Stimulated activated CD8-positive, alpha-beta memory T cell treated with anti-CD3 and anti-CD28 coated beads, Interleukin-2, amount 100 ng/mL, for 1 hour (primary cell): ENCODE data around the gene SENP6.
"Not testable (repeated sequence)": the region's sequence is repeated elsewhere in the genome, so short reads cannot be mapped to it uniquely, and the experiment has no call there.

ENCODE experiments used
- DNase-seq, 2 donors: peaks; one replicate each; pipeline ENCODE4 v3.0.0-alpha.2; 2020; ENCODE audit warnings: low read depth in 2 of 2

Gene SENP6

DNA sequence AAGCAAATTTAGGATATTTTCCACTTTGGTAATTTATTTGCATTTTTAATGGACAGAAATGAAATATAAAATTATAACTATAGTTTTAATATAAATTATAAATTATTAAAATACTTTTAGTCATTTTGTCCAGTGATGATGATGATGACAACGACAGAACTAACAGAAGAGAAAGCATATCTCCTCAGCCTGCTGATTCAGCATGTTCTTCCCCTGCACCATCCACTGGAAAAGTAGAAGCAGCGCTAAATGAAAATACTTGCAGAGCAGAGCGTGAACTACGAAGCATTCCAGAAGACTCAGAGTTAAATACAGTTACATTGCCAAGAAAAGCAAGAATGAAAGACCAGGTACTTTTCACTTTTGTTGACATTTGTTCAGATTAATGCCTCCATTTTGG lies 64.9 kb downstream of the SENP6 start:
- DNase-seq, result no peak

DNA sequence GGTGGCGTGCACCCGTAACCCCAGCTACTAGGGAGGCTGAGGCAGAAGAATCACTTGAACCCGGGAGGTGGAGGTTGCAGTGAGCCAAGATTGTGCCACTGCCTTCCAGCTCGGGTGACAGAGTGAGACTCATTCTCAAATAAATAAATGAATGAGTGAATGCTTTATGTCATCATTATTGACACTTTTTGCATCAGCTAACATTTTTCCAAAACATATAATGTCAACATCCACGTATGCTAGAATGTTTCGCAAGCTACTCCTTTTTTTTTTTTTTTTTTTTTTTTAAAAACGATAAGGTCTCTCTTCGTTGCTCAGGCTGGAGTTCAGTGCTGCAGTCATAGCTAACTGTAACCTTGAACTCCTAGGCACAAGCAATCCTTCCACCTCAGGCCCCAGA lies 72.2 kb downstream of the SENP6 start:
- no peak for DNase-seq

DNA sequence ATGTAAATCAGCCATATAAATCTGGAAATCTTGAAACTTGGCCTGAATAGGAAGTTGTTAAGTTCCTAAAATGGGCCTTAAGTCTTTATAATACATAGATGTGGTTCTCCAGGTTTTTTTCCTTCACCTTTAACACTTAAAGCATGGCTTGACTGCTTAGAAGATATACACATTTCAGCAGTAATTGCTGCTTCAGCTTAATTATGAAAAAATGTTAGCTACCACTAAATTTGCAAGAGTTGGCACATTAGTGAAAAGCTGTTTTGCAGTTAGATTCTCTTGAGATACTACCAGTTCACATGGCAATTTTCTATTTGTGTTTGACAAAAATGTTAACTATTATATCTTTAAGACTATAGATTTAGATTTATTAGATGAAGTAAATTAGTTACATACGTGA lies 74.7 kb downstream of the SENP6 start:
- DNase-seq, result no peak

DNA sequence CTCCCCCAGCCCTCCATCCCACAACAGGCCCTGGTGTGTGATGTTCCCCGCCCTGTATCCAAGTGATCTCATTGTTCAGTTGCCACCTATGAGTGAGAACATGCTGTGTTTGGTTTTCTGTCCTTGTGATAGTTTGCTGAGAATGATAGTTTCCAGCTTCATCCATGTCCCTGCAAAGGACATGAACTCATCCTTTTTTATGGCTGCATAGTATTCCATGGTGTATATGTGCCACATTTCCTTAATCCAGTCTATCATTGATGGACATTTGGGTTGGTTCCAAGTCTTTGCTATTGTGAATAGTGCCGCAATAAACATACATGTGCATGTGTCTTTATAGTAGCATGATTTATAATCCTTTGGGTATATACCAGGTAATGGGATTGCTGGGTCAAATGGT lies 80.9 kb downstream of the SENP6 start:
- not testable (repeated sequence) for DNase-seq

GRCh38 chr6:75683005-75683404 lies 81.3 kb downstream of the SENP6 start:
- not testable (repeated sequence) for DNase-seq

DNA sequence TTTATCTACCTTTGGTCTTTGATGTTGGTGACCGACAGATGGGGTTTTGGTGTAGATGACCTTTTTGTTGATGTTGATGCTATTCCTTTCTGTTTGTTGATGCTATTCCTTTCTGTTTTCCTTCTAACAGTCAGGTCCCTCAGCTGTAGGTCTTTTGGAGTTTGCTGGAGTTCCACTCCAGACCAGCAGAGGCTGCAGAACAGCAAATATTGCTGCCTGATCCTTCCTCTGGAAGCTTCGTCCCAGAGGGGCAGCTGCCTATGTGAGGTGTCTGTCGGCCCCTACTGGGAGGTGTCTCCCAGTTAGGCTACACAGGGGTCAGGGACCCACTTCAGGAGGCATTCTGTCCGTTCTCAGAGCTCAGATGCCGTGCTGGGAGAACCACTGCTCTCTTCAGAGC lies 85.9 kb downstream of the SENP6 start:
- DNase-seq, result not testable (repeated sequence)

GRCh38 chr6:75687937-75688336 lies 86.3 kb downstream of the SENP6 start:
- not testable (repeated sequence) for DNase-seq

DNA sequence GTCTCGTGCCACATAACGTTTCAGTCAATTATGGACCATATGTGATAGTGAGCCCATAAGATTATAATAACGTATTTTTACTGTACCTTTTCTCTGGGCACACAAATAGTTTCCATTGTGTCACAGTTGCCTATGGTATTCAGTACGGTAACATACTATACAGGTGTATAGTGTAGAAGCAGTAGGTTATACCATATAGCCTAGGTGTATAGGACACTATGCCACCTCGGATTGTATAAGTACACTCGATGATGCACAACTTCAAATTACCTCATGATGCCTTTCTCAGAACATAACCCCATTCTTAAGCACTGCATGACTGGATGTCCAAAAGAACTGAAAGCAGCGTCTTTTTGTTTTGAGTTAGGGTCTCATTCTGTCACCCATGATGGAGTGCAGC lies 87.9 kb downstream of the SENP6 start:
- no peak for DNase-seq

GRCh38 chr6:75691012-75691411 lies 89.3 kb downstream of the SENP6 start:
- no peak for DNase-seq

DNA sequence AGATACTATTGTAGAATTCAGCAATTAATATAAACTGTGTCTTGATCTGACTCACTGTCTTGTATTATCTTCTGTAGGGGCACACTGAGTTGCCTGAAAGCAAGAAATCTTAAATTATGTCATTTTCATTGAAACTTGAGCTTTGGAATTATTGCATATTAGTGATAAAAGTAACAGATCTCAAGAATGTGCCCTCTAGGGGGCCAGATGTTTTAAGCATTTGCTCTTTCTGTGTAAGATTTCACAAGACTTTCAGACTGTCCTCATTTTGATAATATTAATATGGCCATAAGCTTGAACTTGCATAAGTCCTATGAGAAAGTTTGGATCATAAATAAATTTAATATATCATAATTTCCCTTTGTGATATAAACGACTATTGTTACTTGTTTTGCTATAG lies 91.9 kb downstream of the SENP6 start:
- DNase-seq, result no peak

DNA sequence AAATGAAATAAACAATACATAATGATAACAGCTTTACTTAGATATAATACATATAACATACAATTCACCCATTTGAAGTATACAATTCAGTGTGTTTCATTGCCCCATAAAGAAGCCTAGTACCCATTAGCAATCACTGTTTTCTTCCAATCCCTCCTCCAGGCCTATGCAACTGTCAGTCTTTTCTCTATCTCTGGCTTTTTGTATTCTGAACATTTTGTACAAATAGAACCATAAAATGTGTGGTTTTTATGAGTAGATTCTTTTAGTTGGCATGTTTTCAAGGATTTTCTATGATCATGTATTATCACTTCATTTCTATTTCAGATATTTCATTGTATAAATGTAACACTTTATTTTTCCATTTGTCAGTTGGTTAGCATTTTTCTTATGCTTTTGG lies 92.7 kb downstream of the SENP6 start:
- DNase-seq, result no peak

DNA sequence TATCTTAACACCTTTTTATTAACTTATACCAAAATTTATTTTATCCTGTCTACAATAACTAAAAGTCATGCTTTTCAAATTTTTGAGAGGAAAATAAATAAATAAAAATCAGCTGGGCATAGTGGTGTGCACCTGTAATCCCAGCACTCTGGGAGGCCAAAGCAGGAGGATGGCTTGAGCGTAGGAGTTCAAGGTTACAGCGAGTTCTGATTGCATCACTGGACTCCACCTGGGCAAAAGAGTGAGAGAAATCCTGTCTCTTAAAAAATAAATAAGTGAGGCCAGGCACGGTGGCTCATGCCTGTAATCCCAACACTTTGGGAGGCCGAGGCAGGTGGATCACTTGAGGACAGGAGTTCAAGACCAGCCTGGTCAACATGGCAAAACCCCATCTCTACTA lies 106.7 kb downstream of the SENP6 start:
- DNase-seq, result not testable (repeated sequence)

DNA sequence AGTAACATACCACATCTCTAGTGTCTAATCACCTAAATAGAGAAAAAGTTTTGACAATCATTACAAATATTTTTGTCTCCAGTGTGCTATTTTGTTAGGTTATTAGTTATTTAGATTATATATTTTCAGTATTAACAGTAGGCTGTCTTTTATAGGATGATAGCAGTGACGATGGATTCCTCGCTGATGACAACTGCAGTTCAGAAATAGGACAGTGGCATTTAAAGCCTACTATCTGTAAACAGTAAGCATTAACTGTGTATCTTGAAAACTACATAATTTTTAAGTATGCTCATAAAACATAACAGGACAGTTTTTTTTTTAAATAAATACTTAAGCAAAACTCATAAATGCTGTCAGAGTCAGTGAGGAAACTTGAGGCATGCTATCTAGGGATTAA lies 109.5 kb downstream of the SENP6 start:
- no peak for DNase-seq

DNA sequence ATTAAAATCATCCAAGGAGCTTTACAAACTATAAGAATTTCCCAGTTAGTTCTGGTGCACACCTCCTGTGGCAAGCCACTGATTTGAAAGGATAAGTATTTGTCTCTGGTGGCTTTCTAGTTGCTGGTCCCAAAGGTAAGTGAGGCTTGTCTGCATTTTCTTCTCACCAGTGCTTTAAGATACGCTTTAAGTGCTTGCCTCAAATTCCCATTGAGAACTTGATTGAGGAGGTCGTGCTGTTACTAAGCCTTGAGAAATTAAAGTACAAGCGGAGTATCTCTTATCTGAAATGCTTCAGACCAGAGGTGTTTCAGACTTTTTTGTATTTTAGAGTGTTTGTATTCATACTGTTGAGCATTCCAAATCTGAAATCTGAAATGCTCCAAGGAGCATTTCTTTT lies 117.5 kb downstream of the SENP6 start:
- DNase-seq, result no peak

DNA sequence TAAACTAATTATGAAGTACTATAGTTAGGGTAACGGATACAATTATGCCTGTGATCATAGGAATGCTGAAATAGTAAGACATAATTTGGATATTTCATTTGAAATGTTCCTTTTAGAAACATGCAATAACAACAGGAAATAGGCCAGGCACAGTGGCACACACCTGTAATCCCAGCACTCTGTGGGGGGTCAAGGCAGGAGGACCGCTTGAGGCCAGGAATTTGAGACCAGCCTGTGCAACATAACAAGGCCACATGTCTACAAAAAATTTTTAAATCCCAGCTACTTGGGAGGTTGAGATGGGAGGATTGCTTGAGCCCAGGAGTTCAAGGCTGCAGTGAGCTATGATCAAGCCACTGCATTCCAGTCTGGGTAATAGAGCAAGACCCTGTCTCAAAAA lies 121.7 kb downstream of the SENP6 start:
- no peak for DNase-seq

- no peak for DNase-seq
These were observed 125.5 kb downstream of the SENP6 start for GRCh38 chr6:75727206-75727605.

DNA sequence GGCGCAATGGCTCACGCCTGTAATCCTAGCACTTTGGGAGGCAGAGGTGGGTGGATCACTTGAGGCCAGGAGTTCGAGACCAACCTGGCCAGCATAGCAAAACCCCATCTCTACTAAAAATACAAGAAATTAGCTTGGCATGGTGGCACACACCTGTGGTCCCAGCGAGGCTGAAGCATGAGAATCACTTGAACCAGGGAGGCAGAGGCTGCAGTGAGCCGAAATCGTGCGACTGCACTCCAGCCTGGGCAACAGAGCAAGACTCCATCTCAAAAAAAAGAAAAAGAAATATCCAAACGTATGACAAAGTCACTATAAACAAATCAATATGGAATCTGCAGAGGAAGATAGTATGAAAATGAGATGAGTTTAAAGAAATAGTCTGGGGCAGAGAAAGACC lies 129.3 kb downstream of the SENP6 start:
- DNase-seq, result not testable (repeated sequence)

DNA sequence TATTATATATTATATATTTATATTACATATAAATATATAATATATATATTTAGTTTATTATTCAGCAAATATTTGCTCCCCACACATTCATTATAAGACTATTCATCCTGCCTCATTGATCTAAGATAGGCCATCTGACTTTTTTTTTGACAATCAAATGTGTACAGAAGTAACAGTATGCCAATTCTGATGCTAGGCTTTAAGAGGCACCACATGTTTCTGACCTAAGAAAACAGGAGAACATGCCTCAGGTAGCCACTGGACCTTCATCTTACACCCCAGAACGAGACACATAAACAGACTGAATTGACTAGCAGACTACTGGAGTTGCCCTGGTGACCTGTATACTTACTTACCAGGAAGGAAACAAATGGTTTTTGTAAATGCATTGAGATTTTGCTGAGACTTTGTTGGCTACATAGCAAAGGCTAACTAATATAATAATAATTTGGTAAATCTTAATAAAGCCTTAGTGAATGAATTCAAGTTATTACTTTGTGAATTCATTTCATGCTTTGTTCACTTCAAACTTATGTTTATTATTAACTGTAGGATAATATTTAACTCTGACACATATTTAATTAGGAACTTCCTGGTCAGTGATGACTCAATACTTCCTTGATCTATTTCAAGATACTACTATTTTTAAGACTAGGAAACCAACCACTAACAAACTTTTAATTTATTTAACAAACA lies 134.0 kb downstream of the SENP6 start:
- DNase-seq, result no peak

DNA sequence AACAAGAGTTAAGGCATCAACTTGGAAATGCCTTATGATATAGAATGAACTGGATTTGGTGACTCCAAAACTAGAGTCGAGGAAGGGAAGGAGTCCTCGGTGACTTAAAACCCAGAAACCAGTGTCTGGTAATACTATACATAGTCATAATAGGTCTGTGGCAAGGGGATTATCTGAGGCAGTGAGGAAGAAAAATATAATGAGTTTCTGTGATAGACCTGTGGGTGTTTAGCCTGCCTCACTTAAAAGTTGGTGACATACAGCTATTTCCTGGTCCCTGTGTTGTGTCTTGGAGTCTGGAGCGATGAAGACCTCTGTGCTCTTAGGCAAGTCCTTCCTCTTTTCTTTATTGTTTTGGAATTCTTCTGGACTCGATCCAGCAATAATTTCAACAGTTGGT lies 142.3 kb downstream of the SENP6 start:
- DNase-seq, result no peak

- no peak for DNase-seq
These were observed 143.7 kb downstream of the SENP6 start for GRCh38 chr6:75745404-75745803.

DNA sequence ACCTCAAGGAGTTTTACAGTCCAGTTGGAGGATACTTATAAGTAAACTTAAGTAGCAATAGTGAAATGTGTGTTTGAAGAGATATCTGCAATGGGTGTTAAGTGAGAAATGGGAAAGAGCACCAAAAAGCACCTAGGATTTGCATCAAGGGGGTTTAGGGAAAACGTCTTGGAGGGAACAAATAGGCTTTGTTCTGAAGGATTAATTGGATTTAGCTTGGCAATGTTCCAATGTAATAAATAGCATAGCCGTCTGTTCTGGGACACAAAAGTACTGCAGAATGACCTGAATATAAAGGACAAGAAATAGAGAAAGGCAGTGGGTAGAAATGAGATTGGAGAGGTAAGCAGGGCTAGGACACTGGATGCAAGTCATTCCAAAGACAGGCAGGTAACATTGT lies 144.5 kb downstream of the SENP6 start:
- DNase-seq, result no peak

DNA sequence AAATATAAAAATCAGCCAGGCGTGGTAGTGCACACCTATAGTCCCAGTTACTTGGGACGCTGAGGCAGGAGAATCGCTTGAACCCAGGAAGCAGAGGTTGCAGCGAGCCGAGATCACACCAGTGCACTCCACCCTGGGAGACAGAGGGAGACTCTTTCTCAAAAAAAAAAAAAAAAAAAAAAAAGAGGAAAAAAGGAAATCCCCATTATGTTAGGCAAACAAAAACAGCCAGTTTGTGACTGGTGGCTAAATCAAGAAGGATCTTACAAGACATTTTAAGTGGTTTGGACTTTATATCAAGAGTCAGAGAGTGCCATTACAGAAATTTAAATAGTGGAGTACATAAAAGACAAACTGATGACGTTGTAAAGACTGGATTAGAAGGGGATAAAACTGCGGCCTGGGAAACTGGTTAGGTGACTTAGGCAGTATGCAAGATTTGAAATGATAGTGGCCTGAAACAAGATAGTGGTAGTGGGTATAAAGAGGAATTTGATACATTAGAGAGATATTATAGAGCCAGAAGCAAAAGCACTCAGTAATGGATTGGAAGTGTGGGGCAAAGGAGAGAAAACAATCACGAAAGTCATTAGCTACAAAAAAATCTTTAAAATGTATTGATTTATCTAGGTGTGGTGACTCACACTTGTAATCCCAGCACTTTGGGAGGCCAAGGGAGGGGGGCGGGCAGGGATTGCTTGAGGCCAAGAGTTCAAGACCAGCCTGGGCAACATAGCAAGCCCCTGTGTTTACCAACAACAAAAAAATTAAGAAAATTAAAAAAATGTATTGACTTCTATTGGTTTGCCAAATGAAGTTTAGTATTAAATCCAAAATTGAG lies 145.7 kb downstream of the SENP6 start:
- DNase-seq, result no peak

DNA sequence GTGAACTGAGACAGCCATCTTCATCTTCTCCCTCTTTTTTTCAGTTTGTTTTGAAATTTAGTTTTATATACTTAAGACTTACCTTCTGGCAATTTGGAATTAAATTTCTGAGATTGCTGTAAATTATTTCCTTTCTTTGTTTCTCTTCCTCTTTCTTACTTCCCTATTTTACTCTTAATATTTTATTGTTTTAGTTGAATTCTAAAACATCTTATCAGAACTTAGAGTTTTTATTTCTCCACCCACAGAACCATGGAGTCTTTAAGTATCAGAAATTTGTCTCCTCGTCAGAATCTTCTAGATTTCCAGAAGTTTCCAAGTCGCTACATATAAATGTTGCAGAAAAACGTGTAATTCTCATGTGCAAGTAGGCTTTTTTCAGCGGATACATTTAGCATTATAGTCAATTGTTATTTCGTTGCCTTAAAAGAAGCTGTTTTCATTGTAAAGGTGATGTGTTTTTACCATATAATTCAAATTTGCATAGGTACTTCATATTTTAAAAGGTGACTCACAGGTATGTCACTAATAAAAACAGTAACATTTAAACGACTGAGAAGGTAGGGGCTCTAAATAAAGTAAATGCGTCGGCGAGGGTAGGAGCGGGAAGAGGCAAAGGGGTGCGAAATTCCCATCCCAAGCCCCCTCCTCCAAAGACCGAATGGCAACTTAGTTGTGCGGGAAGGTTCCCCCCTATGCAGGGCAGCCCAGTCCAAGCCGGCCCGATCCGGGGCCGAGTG lies 146.5 kb downstream of the SENP6 start:
- no peak for DNase-seq
